AG09319 (cell line): ENCODE results near the gene S100A9.
"Not testable (repeated sequence)": the region's sequence is repeated elsewhere in the genome, so short reads cannot be mapped to it uniquely, and the experiment has no call there.

ENCODE experiments used
- DNase-seq: peaks from one replicate; pipeline ENCODE4 v3.0.0-alpha.2; 2010; ENCODE audit warnings: low read depth; ENCODE audit errors: extremely low read depth
- TF ChIP-seq, protein P1 (sequence below): IDR thresholded peaks from 2 replicates; pipeline ENCODE4 v1.5.1; 2011; ENCODE audit warnings: low read depth, mild to moderate bottlenecking, inconsistent platforms, low read length, moderate library complexity

Gene S100A9

DNA sequence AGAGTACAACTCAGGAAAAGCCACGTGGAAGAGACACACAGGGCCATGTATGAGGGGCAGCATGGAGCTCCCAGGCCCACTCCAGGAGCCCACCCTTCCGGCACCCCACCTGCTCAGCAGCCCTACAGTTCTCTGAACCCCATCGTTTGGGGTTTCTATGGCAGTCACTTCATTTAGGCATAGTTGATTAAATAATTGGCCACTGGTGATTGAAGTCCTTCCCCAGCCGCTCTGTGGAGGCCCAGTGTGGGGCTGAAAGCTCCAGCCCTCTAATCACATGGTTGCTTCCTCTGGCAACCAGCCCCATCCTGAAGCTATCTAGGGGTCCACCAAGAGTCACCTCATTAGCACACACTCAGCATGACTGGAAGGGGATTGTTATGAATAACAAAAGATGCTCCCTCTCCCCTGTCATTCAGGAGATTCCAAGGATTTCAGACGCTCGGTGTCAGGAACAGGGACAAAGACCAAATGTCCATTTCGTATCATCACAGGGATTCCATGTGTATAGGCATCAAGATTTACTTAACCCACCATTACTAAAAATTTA lies 46.5 kb downstream of the S100A9 start:
- DNase-seq, result no peak
- TF ChIP-seq, protein P1, sequence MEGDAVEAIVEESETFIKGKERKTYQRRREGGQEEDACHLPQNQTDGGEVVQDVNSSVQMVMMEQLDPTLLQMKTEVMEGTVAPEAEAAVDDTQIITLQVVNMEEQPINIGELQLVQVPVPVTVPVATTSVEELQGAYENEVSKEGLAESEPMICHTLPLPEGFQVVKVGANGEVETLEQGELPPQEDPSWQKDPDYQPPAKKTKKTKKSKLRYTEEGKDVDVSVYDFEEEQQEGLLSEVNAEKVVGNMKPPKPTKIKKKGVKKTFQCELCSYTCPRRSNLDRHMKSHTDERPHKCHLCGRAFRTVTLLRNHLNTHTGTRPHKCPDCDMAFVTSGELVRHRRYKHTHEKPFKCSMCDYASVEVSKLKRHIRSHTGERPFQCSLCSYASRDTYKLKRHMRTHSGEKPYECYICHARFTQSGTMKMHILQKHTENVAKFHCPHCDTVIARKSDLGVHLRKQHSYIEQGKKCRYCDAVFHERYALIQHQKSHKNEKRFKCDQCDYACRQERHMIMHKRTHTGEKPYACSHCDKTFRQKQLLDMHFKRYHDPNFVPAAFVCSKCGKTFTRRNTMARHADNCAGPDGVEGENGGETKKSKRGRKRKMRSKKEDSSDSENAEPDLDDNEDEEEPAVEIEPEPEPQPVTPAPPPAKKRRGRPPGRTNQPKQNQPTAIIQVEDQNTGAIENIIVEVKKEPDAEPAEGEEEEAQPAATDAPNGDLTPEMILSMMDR, result no peak

DNA sequence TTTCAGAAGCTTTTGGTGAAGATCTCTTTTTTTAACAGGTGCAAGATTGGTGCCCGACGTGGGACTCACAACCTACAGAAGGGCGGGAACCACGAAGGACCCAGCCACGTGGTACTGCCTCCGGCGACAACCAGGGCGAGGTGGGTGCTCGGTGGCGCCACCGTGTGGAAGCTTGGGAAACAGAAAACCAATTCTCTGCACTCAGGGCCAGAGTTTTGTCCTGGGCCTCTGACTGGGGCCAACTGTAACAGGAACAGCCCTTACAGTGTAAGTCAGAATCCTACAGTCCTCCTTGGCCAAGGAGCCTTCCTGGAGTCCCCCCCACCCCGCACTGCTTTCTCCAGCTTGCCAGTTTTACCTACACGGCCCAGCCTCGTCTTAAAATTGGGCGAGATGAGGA lies 47.1 kb downstream of the S100A9 start:
- TF ChIP-seq, protein P1, result peak; percentile 24
- no peak for DNase-seq

DNA sequence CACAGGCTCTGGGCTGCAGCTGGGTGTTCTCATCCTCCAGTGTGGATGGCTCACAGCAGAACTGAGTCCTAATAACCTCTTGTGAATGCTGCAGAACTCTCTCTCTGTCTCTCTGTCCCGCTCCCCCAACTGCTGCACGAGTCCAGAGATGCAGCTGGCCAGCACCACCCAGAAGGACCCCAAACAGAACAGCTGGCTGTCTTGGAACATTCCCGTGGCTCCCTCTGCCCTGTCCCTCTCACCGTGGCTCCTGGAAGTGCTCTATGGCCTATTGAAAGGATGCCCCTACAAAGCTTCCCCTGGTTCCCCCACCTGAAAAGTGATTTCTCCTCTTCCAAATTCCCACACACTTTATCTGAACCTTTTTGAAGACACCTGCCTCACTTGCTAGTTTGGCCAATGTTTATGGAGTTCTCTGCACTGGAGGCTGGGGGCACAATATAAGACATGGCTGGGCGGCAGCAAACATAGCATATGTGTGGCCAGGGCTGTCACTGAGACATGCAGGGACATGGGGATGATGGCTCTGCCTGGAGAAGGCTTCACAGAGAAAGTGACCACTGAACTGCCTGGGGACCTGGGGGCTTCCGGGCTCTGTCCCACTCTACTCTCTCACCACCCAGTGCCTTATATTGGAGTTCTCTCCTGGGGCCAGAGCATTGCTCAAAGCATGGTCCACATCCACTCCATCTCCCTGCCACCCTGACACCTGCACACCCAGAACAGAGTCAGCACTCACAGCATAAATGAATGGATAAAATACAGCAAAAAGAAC lies 48.4 kb downstream of the S100A9 start:
- DNase-seq, result not testable (repeated sequence)

DNA sequence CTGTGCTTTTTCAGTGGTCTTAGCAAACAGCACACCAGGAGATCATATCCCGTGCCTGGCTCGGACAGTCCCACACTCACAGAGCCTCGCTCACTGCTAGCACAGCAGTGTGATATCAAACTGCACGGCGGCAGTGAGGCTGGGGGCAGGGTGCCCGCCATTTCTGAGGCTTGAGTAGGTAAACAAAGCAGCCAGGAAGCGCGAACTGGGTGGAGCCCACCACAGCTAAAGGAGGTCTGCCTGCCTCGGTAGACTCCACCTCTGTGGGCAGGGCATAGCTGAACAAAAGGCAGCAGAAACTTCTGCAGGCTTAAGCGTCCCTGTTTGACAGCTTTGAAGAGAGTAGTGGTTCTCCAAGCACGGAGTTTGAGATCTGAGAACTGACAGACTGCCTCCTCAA lies 49.6 kb downstream of the S100A9 start:
- DNase-seq, result not testable (repeated sequence)
